Upper lobe of left lung (tissue), 4 donors: ENCODE measurements around the gene PLCE1.

ENCODE experiments used
- CTCF ChIP-seq, 6 experiments: fragments of 450-650 bp in 4 of 6; fragments of 200-600 bp in 2 of 6; sonication (generic) in 2 of 6; IDR thresholded peaks; one replicate each; pipeline ENCODE4 v1.5.1; 2016 to 2019; ENCODE audit warnings: antibody characterized with exemption in 6 of 6
- EP300 ChIP-seq, 4 donors: sonication (generic); formaldehyde crosslinking; IDR thresholded peaks; one replicate each; pipeline ENCODE4 v1.5.1; 2017; ENCODE audit warnings: antibody characterized with exemption in 4 of 4, control low read depth in 2 of 4
- POLR2A ChIP-seq, 4 donors: fragments of 450-650 bp; IDR thresholded peaks; one replicate each; pipeline ENCODE4 v1.5.1; 2016 to 2017; ENCODE audit warnings: antibody characterized with exemption in 4 of 4, mild to moderate bottlenecking in 2 of 4
- POLR2AphosphoS5 ChIP-seq, 2 donors: sonication (generic); formaldehyde crosslinking; IDR thresholded peaks; one replicate each; pipeline ENCODE4 v1.5.1; 2017; ENCODE audit warnings: antibody characterized with exemption in 2 of 2

- TF ChIP-seq CTCF (IDR thresholded peaks at IDR 0.05) (no peak), POLR2AphosphoS5 (IDR thresholded peaks at IDR 0.05) (no peak), POLR2A (IDR thresholded peaks at IDR 0.05) (no peak), EP300 (IDR thresholded peaks at IDR 0.05) (no peak)
These were observed 17.2 kb downstream of the PLCE1 start for GRCh38 chr10:94010886-94011285.
